H9 (cell line): ENCODE measurements around the gene MSL3B.

Experiments used
- DNase-seq: peaks from one replicate; pipeline ENCODE4 v3.0.0-alpha.2; 2017
- H2AFZ ChIP-seq: one replicate; pipeline ENCODE4 v1.6.1; 2013; ENCODE audit warnings: mild to moderate bottlenecking, low read length, control low read depth, moderate library complexity
- H2AK5ac ChIP-seq: 2 replicates; pipeline ENCODE4 v1.6.1; 2013; ENCODE audit warnings: low read length, control low read depth, mixed read lengths; ENCODE audit not compliant: insufficient read length
- H2BK120ac ChIP-seq: one replicate; pipeline ENCODE4 v1.6.1; 2013; ENCODE audit warnings: low read depth, mild to moderate bottlenecking, low read length, control low read depth, inconsistent platforms; ENCODE audit not compliant: poor library complexity, severe bottlenecking
- H2BK12ac ChIP-seq: 2 replicates; pipeline ENCODE4 v1.6.1; 2013; ENCODE audit warnings: low read length, control low read depth, mixed read lengths, low read depth; ENCODE audit not compliant: insufficient read length
- H2BK15ac ChIP-seq: 2 replicates; pipeline ENCODE4 v1.6.1; 2013; ENCODE audit warnings: low read depth, low read length, control low read depth
- H2BK20ac ChIP-seq: one replicate; pipeline ENCODE4 v1.6.1; 2013; ENCODE audit warnings: low read depth, mild to moderate bottlenecking, low read length, control low read depth, inconsistent platforms; ENCODE audit not compliant: poor library complexity, severe bottlenecking
- H2BK5ac ChIP-seq: 2 replicates; pipeline ENCODE4 v1.6.1; 2013; ENCODE audit warnings: low read length, control low read depth, mixed read lengths; ENCODE audit not compliant: insufficient read length
- H3K14ac ChIP-seq: 2 replicates; pipeline ENCODE4 v1.6.1; 2013; ENCODE audit warnings: low read length, control low read depth; ENCODE audit not compliant: insufficient read depth
- H3K18ac ChIP-seq: 2 replicates; pipeline ENCODE4 v1.6.1; 2013; ENCODE audit warnings: low read depth, mild to moderate bottlenecking, mixed read lengths, low read length, control low read depth; ENCODE audit not compliant: insufficient read length
- H3K23ac ChIP-seq: 2 replicates; pipeline ENCODE4 v1.6.1; 2013; ENCODE audit warnings: low read length, control low read depth, mixed read lengths, low read depth; ENCODE audit not compliant: insufficient read length
- H3K23me2 ChIP-seq: 2 replicates; pipeline ENCODE4 v1.6.1; 2013; ENCODE audit warnings: low read depth, mild to moderate bottlenecking, mixed read lengths, low read length, control low read depth; ENCODE audit not compliant: insufficient read length, poor library complexity, severe bottlenecking
- H3K27ac ChIP-seq: 2 replicates; pipeline ENCODE4 v1.5.1; 2013; ENCODE audit warnings: low read length, control low read depth, mixed read lengths, low read depth; ENCODE audit not compliant: insufficient read length
- H3K27me3 ChIP-seq: 2 replicates; pipeline ENCODE4 v1.6.1; 2013; ENCODE audit warnings: low read length, control low read depth, inconsistent platforms; ENCODE audit not compliant: insufficient read depth
- H3K4ac ChIP-seq: 2 replicates; pipeline ENCODE4 v1.6.1; 2013; ENCODE audit warnings: low read depth, mild to moderate bottlenecking, control low read depth, inconsistent platforms, low read length, moderate library complexity
- H3K4me1 ChIP-seq: 2 replicates; pipeline ENCODE4 v1.6.1; 2013; ENCODE audit warnings: low read length, control low read depth, inconsistent platforms; ENCODE audit not compliant: insufficient read depth
- H3K4me2 ChIP-seq: 2 replicates; pipeline ENCODE4 v1.6.1; 2013; ENCODE audit warnings: low read length, control low read depth, mixed read lengths; ENCODE audit not compliant: insufficient read length, insufficient read depth
- H3K56ac ChIP-seq: 2 replicates; pipeline ENCODE4 v1.6.1; 2013; ENCODE audit warnings: low read depth, mild to moderate bottlenecking, mixed read lengths, low read length, control low read depth; ENCODE audit not compliant: insufficient read length
- H3K79me1 ChIP-seq: 2 replicates; pipeline ENCODE4 v1.6.1; 2013; ENCODE audit warnings: low read depth, mild to moderate bottlenecking, moderate library complexity, low read length, control low read depth, inconsistent platforms; ENCODE audit not compliant: insufficient read depth, poor library complexity, severe bottlenecking
- H3K79me2 ChIP-seq: 2 replicates; pipeline ENCODE4 v1.6.1; 2013; ENCODE audit warnings: low read length, control low read depth, inconsistent platforms; ENCODE audit not compliant: insufficient read depth
- H3K9ac ChIP-seq: 2 replicates; pipeline ENCODE4 v1.6.1; 2013; ENCODE audit warnings: low read length, control low read depth, mixed read lengths; ENCODE audit not compliant: insufficient read length; ENCODE audit errors: extremely low read depth
- H3K9me3 ChIP-seq: one replicate; pipeline ENCODE4 v1.6.1; 2013; ENCODE audit warnings: low read depth, low read length, inconsistent platforms; ENCODE audit not compliant: control insufficient read depth
- H3T11ph ChIP-seq: one replicate; pipeline ENCODE4 v1.6.1; 2013; ENCODE audit warnings: mild to moderate bottlenecking, low read length, control low read depth, inconsistent platforms
- H4K20me1 ChIP-seq: one replicate; pipeline ENCODE4 v1.6.1; 2013; ENCODE audit not compliant: control insufficient read depth, insufficient read length, insufficient read depth
- H4K5ac ChIP-seq: 2 replicates; pipeline ENCODE4 v1.6.1; 2013; ENCODE audit warnings: low read depth, mild to moderate bottlenecking, mixed read lengths, low read length, control low read depth; ENCODE audit not compliant: insufficient read length
- H4K8ac ChIP-seq: replicated peaks from 2 replicates; pipeline ENCODE4 v1.6.1; 2013; ENCODE audit warnings: low read length, control low read depth, mixed read lengths, low read depth; ENCODE audit not compliant: insufficient read length
- H4K91ac ChIP-seq: 2 replicates; pipeline ENCODE4 v1.6.1; 2013; ENCODE audit warnings: low read depth, mild to moderate bottlenecking, moderate library complexity, mixed read lengths, low read length, control low read depth; ENCODE audit not compliant: insufficient read length
- H3K27ac Mint-ChIP-seq, 3 experiments: 2 replicates in 2 of 3; 3 replicates in 1 of 3; pipeline ENCODE4 v1.8.0; 2020 to 2021; ENCODE audit warnings: mixed read lengths in 3 of 3, mild to moderate bottlenecking in 1 of 3, moderate library complexity in 1 of 3
- H3K27me3 Mint-ChIP-seq: 2 replicates; pipeline ENCODE4 v1.8.0; 2021; ENCODE audit warnings: low read depth, mild to moderate bottlenecking, moderate library complexity, mixed read lengths
- H3K36me3 Mint-ChIP-seq, 3 experiments: 2 replicates in 2 of 3; 3 replicates in 1 of 3; pipeline ENCODE4 v1.8.0; 2020 to 2021; ENCODE audit warnings: low read depth in 3 of 3, mixed read lengths in 3 of 3; ENCODE audit not compliant: insufficient read depth in 1 of 3
- H3K4me1 Mint-ChIP-seq, 2 experiments: 2 replicates each; pipeline ENCODE4 v1.8.0; 2020; ENCODE audit warnings: mixed read lengths in 2 of 2
- H3K4me3 Mint-ChIP-seq, 2 experiments: 2 replicates in 1 of 2; 3 replicates in 1 of 2; pipeline ENCODE4 v1.8.0; 2020 to 2021; ENCODE audit warnings: mild to moderate bottlenecking in 2 of 2, mixed read lengths in 2 of 2, moderate library complexity in 1 of 2
- H3K9me3 Mint-ChIP-seq, 2 experiments: 2 replicates in 1 of 2; 3 replicates in 1 of 2; pipeline ENCODE4 v1.8.0; 2020; ENCODE audit warnings: mild to moderate bottlenecking in 2 of 2, mixed read lengths in 2 of 2, moderate library complexity in 1 of 2
- WGBS: extraction: QIAGEN DNeasy Blood & Tissue Kit; methylation state at CpG from one replicate; pipeline ENCODE4 v1.1.7; 2013; ENCODE audit warnings: missing lambda C conversion rate, low lambda C conversion rate, mixed read lengths; ENCODE audit not compliant: insufficient read length; ENCODE audit errors: extremely low coverage; 5-methylcytosine and 5-hydroxymethylcytosine counted together
- TF ChIP-seq, protein P1 (sequence below): fragments of 200-600 bp; sonication (generic); conservative IDR thresholded peaks from 3 replicates; pipeline ENCODE4 v1.8.0; 2021; ENCODE audit warnings: antibody characterized with exemption, mild to moderate bottlenecking

The MSL3B gene

GRCh38 chr2:233866479-233866878 is 1.7 kb downstream of the MSL3B start:
- Histone ChIP-seq H2BK20ac (no peak overlapping the region), H3K4me2 (no peak overlapping the region), H3K18ac (no peak overlapping the region), H3K14ac (no peak overlapping the region), H3K79me2 (no peaks in the 10 kb centered on the region), H4K8ac (no peak overlapping the region), H3T11ph (no peak overlapping the region), H3K79me1 (no peaks in the 10 kb centered on the region), H3K4ac (no peak overlapping the region), H3K27ac (no peak overlapping the region), H3K23ac (no peak overlapping the region), H3K9ac (no peak overlapping the region), H4K91ac (no peak overlapping the region), H3K23me2 (no peaks in the 10 kb centered on the region), H2BK12ac (no peak overlapping the region), H3K4me1 (peaks cover 4% of the 10 kb centered on the region), H3K56ac (no peak overlapping the region), H2AFZ (no peak overlapping the region), H4K5ac (no peak overlapping the region), H3K27me3 (no peaks in the 10 kb centered on the region), H4K20me1 (no peaks in the 10 kb centered on the region), H3K9me3 (no peaks in the 10 kb centered on the region), H2BK120ac (no peak overlapping the region), H2BK5ac (no peak overlapping the region), H2AK5ac (no peak overlapping the region), H2BK15ac (no peak overlapping the region)
- Mint-ChIP-seq H3K4me3 (no peak overlapping the region), H3K36me3 (peaks cover 17 to 39% (median 21%) of the 10 kb centered on the region in 3 experiments; a peak in 6 of 7 replicates), H3K27ac (no peak overlapping the region), H3K27me3 (peaks cover 19% of the 10 kb centered on the region), H3K9me3 (peaks cover 11 to 13% of the 10 kb centered on the region in 2 experiments), H3K4me1 (peaks cover 18 to 24% of the 10 kb centered on the region in 2 experiments)
- no CpG with 5 or more reads among the region's 11 CpGs for WGBS
- DNase-seq, result no peak
- TF ChIP-seq, protein P1, sequence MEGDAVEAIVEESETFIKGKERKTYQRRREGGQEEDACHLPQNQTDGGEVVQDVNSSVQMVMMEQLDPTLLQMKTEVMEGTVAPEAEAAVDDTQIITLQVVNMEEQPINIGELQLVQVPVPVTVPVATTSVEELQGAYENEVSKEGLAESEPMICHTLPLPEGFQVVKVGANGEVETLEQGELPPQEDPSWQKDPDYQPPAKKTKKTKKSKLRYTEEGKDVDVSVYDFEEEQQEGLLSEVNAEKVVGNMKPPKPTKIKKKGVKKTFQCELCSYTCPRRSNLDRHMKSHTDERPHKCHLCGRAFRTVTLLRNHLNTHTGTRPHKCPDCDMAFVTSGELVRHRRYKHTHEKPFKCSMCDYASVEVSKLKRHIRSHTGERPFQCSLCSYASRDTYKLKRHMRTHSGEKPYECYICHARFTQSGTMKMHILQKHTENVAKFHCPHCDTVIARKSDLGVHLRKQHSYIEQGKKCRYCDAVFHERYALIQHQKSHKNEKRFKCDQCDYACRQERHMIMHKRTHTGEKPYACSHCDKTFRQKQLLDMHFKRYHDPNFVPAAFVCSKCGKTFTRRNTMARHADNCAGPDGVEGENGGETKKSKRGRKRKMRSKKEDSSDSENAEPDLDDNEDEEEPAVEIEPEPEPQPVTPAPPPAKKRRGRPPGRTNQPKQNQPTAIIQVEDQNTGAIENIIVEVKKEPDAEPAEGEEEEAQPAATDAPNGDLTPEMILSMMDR, result no peak
